Nephron (organoid): ENCODE data around the gene RBM15B.
A peak's percentile ranks its signal among the peaks of the same experiment; 100 is the strongest.

Experiments used
- H3K27ac Mint-ChIP-seq, 3 experiments: 2 replicates each; pipeline ENCODE4 v1.8.0; 2020; ENCODE audit warnings: mixed read lengths in 3 of 3, mild to moderate bottlenecking in 2 of 3, moderate library complexity in 1 of 3
- H3K27me3 Mint-ChIP-seq: 2 replicates; pipeline ENCODE4 v1.8.0; 2021; ENCODE audit warnings: low read depth, mild to moderate bottlenecking, moderate library complexity, mixed read lengths
- H3K36me3 Mint-ChIP-seq: 2 replicates; pipeline ENCODE4 v1.8.0; 2020; ENCODE audit warnings: low read depth, mixed read lengths
- H3K4me1 Mint-ChIP-seq: 2 replicates; pipeline ENCODE4 v1.8.0; 2020; ENCODE audit warnings: mixed read lengths
- H3K4me3 Mint-ChIP-seq, 3 experiments: 2 replicates each; pipeline ENCODE4 v1.8.0; 2020; ENCODE audit warnings: mild to moderate bottlenecking in 3 of 3, mixed read lengths in 3 of 3, moderate library complexity in 2 of 3
- H3K9me3 Mint-ChIP-seq: 2 replicates; pipeline ENCODE4 v1.8.0; 2020; ENCODE audit warnings: mixed read lengths
- TF ChIP-seq, protein P1 (sequence below), 3 experiments: fragments of 200-600 bp; sonication (generic); IDR thresholded peaks; one replicate each; pipeline ENCODE4 v1.5.0; 2021; ENCODE audit warnings: antibody characterized with exemption in 3 of 3; ENCODE audit not compliant: unreplicated experiment in 3 of 3

The RBM15B gene

DNA sequence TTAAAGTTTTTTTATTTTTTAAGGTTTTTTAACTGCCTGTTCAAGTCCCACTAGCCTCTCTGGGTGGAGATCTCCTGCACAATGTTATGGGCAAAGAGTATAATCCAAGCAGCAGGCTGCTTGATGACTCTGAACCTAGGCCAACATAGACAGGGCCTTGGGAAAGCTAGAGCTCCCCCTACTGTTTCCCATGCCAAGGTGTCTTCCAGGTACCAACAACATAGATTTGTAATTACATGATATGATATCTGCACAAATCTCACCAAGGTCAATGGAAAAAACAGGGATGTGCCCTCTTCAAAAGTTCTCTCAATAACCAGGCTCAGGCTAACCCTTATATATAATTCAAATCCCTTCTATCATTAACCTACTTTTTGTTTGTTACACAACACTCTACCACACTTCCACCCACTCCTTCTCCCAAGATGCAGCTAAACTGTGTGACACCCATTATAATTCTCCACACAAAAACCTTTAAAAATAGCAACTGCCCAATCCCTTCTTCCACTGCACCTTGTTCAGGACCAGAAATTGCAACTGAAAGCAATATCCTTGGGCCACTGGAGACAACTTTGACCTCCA lies 43.8 kb downstream of the RBM15B start:
- H3K4me1 Mint-ChIP-seq, result no peaks in the 10 kb centered on the region

DNA sequence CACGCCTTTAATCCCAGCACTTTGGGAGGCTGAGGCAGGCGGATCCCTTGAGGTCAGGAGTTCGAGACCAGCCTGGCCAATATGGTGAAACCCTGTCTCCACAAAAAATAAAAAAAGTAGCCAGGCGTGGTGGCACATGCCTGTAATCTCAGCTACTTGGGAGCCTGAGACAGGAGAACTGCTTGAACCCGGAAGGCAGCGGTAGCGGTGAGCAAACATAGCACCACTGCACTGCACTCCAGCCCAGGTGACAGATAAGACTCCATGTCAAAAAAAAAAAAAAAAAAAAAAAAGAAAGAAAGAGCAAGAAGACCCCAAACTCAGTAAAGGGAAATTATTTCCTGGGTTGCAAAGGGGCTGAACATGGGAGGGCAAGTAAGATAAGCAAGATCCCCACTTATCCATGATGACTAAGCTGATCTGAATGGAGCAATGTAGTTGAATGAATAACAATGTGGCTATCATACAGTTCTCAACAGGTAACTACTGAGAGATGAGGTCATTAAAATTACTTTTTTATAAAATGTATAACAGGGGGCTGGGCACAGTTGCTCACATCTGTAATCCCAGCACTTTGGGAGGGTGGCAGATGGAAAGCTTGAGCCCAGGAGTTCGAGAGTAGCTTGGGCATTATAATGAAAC lies 46.0 kb downstream of the RBM15B start:
- Mint-ChIP-seq H3K36me3 (peaks cover 38% of the 10 kb centered on the region), H3K9me3 (no peaks in the 10 kb centered on the region), H3K4me1 (no peaks in the 10 kb centered on the region), H3K4me3 (no peak overlapping the region), H3K27ac (no peak overlapping the region), H3K27me3 (no peaks in the 10 kb centered on the region)
- TF ChIP-seq, protein P1, sequence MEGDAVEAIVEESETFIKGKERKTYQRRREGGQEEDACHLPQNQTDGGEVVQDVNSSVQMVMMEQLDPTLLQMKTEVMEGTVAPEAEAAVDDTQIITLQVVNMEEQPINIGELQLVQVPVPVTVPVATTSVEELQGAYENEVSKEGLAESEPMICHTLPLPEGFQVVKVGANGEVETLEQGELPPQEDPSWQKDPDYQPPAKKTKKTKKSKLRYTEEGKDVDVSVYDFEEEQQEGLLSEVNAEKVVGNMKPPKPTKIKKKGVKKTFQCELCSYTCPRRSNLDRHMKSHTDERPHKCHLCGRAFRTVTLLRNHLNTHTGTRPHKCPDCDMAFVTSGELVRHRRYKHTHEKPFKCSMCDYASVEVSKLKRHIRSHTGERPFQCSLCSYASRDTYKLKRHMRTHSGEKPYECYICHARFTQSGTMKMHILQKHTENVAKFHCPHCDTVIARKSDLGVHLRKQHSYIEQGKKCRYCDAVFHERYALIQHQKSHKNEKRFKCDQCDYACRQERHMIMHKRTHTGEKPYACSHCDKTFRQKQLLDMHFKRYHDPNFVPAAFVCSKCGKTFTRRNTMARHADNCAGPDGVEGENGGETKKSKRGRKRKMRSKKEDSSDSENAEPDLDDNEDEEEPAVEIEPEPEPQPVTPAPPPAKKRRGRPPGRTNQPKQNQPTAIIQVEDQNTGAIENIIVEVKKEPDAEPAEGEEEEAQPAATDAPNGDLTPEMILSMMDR (IDR thresholded peaks at IDR 0.05; ENCODE audit: unreplicated experiment in 3 of 3), result no peak

More for the DNA sequence above, 43.8 kb downstream of the RBM15B start:
- Mint-ChIP-seq H3K4me3 (no peak overlapping the region), H3K36me3 (peaks cover 27% of the 10 kb centered on the region), H3K9me3 (no peaks in the 10 kb centered on the region), H3K27me3 (no peaks in the 10 kb centered on the region), H3K27ac (no peak overlapping the region)
- TF ChIP-seq, protein P1 (IDR thresholded peaks at IDR 0.05; ENCODE audit: unreplicated experiment in 3 of 3), result peak; percentile 43 to 58 (median 54)

DNA sequence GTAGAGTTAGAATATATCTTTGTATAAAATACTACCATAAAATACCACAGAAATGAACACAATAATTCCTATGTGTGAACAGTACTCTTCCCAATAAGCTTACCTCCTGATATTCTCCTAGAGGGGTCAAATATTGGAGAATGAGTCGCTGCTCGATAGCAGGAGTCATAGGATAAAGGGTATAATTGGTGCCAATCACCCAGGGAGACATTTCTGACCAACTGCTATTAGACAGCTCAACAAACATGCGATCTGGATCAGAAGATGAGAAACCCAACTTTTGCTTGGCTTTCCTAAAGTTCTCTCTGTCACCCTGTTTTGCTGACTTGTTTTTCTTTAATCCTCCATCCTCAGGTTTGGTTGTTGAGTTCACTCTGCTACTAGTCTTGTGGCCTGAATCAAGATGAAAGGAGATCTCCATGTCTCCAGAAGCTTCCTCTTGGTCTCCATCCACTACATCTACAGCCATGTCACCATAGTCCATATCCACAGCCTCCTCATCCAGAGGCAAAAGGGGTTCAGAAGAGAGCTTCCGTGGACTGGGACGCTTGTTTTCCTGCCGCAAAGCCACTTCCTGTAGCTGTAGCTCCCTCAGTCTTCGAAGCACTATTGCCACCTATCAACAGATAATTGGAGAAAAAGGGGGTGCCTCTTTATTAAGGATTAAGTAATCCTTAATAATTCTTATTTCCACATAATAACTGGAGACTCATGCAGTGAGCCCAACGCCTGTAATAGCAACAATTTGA lies 50.4 kb downstream of the RBM15B start:
- Mint-ChIP-seq H3K4me3 (no peak overlapping the region), H3K9me3 (no peaks in the 10 kb centered on the region), H3K27ac (no peak overlapping the region), H3K36me3 (peaks cover 39% of the 10 kb centered on the region), H3K4me1 (no peaks in the 10 kb centered on the region), H3K27me3 (no peaks in the 10 kb centered on the region)
- TF ChIP-seq, protein P1 (IDR thresholded peaks at IDR 0.05; ENCODE audit: unreplicated experiment in 3 of 3), result no peak

DNA sequence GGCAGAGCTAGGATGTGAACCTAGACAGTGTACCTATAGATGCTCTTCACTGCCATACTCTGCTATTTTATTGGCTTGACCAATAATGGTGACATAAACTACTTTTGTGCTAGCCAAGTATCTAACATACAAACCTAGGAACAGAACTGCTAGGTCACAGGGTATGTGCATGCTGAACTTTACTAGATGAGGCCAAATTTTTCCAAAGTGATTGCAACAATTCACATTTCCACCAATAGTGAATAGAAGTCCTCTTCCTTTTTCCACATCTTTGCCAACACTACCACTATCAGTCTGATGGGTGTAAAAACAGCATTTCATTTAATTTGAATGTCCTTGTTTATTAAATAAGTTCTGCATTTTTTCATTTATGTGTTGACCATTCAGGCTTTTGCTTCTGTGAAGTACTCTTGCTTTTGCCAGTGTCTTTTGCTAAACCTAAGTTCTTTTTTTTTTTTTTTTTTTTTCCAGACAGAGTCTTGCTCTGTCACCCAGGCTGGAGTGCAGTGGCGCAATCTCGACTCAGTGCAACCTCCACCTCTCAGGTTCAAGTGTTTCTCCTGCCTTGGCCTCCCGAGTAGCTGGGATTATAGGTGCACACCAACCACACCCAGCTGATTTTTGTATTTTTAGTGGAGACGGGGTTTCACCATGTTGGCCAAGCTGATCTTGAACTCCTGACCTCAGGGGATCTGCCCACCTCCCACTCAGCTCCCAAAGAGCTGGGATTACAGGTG lies 54.6 kb downstream of the RBM15B start:
- no peak overlapping the region for H3K4me3 Mint-ChIP-seq
- H3K9me3 Mint-ChIP-seq, result no peaks in the 10 kb centered on the region
- H3K4me1 Mint-ChIP-seq, result no peaks in the 10 kb centered on the region
- no peak overlapping the region for H3K27ac Mint-ChIP-seq
- peaks cover 48% of the 10 kb centered on the region for H3K36me3 Mint-ChIP-seq
- H3K27me3 Mint-ChIP-seq, result no peaks in the 10 kb centered on the region
- TF ChIP-seq, protein P1 (IDR thresholded peaks at IDR 0.05; ENCODE audit: unreplicated experiment in 3 of 3), result no peak
